ENCODE data around the gene KCTD2.

DNA sequence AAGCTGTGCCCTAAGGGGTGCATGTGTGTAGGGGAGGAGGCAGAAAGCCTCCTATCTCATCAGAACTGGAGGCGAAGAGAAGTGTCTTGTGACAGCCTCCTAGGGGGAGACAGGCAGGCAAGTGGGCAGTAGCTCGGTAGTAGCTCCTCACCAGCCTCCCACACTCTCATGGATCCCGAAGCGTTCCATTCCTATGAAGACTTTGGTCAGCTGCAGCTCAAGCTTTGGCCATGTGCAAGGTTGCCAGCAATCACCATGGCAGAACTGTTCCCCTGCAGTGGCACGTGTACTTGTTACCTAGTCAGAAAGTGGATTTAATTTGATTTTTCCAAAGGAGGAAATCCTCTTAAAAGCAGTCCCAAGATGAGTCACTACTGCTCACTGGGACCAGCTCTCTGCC lies 27.9 kb upstream of the KCTD2 start:
- TF ChIP-seq, protein P1, sequence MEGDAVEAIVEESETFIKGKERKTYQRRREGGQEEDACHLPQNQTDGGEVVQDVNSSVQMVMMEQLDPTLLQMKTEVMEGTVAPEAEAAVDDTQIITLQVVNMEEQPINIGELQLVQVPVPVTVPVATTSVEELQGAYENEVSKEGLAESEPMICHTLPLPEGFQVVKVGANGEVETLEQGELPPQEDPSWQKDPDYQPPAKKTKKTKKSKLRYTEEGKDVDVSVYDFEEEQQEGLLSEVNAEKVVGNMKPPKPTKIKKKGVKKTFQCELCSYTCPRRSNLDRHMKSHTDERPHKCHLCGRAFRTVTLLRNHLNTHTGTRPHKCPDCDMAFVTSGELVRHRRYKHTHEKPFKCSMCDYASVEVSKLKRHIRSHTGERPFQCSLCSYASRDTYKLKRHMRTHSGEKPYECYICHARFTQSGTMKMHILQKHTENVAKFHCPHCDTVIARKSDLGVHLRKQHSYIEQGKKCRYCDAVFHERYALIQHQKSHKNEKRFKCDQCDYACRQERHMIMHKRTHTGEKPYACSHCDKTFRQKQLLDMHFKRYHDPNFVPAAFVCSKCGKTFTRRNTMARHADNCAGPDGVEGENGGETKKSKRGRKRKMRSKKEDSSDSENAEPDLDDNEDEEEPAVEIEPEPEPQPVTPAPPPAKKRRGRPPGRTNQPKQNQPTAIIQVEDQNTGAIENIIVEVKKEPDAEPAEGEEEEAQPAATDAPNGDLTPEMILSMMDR (conservative IDR thresholded peaks at IDR 0.05; ENCODE audit: low read length), result no peak
- TF ChIP-seq EZH2phosphoT487 (IDR thresholded peaks at IDR 0.05; ENCODE audit: borderline replicate concordance), result no peak

Measured in Loucy (cell line).